AG04450 (cell line): ENCODE results near the gene PRSS53. TPM values are rescaled to one million over a fixed set of nuclear protein-coding genes. Genes with fewer than 3 reads are reported as not detected.
A peak's percentile ranks its signal among the peaks of the same experiment; 100 is the strongest.
"Not testable (repeated sequence)": the region's sequence is repeated elsewhere in the genome, so short reads cannot be mapped to it uniquely, and the experiment has no call there.

ENCODE experiments used
- CTCF ChIA-PET: fragments of 300-600, 350-600 bp; formaldehyde crosslinking; extraction: SDS; loops from one replicate; lab custom pipeline; 2022; ENCODE audit warnings: antibody characterized with exemption, inconsistent platforms; lab: Charles Lee
- POLR2A ChIA-PET: fragments of 350-600 bp; formaldehyde crosslinking; extraction: SDS; loops from one replicate; lab custom pipeline; 2021; ENCODE audit warnings: antibody characterized with exemption, inconsistent platforms; lab: Yijun Ruan, JAX
- DNase-seq: peaks from one replicate; pipeline ENCODE4 v3.0.0-alpha.2; 2011; ENCODE audit warnings: low read depth, low spot score
- H3K27ac ChIP-seq: one replicate; pipeline ENCODE4 v1.5.1; 2012; ENCODE audit warnings: low read depth, low read length, control low read depth
- H3K27me3 ChIP-seq: one replicate; pipeline ENCODE4 v1.6.0; 2012; ENCODE audit warnings: low read length; ENCODE audit not compliant: control insufficient read depth, insufficient read depth
- H3K4me3 ChIP-seq: 2 replicates; pipeline ENCODE4 v1.5.1; 2011; ENCODE audit warnings: mild to moderate bottlenecking, low read depth, low read length, control low read depth
- H3K9me3 ChIP-seq: 2 replicates; pipeline ENCODE4 v1.5.1; 2012; ENCODE audit warnings: low read length; ENCODE audit not compliant: control insufficient read depth, insufficient read depth
- polyA plus RNA-seq: library from polyadenylated mRNA; depleted of rRNA; stranded (reverse); fragments of >200 nt; gene quantifications from 2 replicates; pipeline ENCODE4 v1.2.3, GENCODE V29; 2011
- TF ChIP-seq, protein P1 (sequence below): IDR thresholded peaks from 2 replicates; pipeline ENCODE4 v1.5.1; 2011; ENCODE audit warnings: low read depth, low read length, control low read depth, inconsistent platforms

PRSS53 gene
- polyA plus RNA-seq, 1 experiment = 0.79 TPM

DNA sequence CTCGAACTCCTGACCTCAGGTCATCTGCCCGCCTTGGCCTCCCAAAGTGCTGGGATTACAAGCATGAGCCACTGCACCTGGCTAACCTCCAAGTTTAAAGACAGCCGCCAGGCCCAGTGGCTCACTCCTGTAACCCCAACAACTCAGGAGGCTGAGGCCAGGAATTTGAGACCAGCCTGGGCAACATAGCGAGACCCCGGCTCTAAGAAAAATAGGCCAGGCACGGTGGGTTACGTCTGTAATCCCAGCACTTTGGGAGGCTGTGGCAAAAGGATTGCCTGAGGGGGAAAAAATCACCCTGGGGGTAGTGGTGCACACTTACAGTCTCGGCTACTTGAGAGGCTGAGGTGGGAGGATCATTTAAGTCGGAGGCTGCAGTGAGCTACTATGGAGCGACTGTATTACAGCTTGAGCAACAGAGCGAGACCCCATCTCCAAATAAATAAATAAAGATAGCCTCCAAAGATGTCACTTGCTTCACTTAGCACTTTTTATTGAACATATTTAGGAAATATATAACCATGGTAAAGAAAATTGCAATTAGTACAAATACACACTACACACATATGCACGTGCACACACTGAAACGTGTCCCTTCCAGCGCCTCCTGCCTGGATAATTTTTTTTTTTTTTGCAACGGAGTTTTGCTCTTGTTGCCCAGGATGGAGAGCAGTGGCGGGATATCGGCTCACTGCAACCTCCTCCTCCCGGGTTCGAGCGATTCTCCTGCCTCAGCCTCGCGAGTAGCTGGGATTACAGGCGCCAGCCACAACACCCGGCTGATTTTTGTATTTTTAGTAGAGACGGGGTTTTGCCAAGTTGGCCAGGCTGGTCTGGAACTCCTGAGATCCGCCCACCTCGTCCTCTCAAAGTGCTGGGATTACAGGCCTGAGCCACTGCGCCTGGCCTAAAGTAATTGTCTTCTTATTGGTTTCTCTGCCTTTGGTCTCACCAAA lies 18.0 kb upstream of the PRSS53 start:
- no peaks in the 10 kb centered on the region for H3K27me3 ChIP-seq
- no peak overlapping the region for H3K27ac ChIP-seq
- CTCF ChIA-PET = interaction anchor here (2.2 kb wide), 1 partner anchor 35 kb away, joined by 6 read pairs; no protein-coding TSS in a partner anchor
- no peak overlapping the region for H3K4me3 ChIP-seq
- POLR2A ChIA-PET = interaction anchor here (1.3 kb wide), 1 partner anchor 11 kb away, joined by 3 read pairs; the partner anchor contains the start of gene KAT8
- TF ChIP-seq, protein P1, sequence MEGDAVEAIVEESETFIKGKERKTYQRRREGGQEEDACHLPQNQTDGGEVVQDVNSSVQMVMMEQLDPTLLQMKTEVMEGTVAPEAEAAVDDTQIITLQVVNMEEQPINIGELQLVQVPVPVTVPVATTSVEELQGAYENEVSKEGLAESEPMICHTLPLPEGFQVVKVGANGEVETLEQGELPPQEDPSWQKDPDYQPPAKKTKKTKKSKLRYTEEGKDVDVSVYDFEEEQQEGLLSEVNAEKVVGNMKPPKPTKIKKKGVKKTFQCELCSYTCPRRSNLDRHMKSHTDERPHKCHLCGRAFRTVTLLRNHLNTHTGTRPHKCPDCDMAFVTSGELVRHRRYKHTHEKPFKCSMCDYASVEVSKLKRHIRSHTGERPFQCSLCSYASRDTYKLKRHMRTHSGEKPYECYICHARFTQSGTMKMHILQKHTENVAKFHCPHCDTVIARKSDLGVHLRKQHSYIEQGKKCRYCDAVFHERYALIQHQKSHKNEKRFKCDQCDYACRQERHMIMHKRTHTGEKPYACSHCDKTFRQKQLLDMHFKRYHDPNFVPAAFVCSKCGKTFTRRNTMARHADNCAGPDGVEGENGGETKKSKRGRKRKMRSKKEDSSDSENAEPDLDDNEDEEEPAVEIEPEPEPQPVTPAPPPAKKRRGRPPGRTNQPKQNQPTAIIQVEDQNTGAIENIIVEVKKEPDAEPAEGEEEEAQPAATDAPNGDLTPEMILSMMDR = no peak
- H3K9me3 ChIP-seq = no peaks in the 10 kb centered on the region
- DNase-seq = no peak

DNA sequence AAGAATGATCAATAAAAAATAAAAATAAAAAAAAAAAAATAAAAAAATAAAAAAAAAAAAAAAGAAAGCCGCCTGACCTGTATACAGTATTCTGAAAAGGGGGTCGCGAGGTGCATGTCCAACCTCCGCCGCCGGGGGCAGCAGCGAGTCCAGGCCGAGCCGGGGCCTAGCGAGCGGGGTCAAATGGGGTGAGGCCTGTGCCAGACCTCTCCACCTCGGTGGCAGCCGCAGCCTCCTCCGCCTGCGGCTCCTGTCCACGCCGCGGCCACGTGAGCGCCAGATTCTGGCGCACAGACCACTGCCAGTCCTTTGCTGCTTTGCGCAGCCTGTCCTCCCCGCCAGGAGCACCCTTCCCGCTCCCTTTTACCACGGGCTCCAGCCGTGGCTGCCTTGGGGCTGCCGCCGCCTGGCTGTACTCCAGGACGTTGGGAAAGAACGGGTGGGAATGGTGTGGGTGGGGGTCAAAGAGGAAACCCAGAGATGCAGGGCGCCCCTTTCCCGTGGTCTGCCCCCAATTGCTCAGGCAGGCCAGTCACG lies 17.0 kb upstream of the PRSS53 start:
- POLR2A ChIA-PET = no interaction called here
- Histone ChIP-seq H3K27me3 (no peaks in the 10 kb centered on the region), H3K9me3 (no peaks in the 10 kb centered on the region), H3K27ac (no peak overlapping the region), H3K4me3 (no peak overlapping the region)
- CTCF ChIA-PET = no interaction called here
- TF ChIP-seq, protein P1 = peak; percentile 81
- DNase-seq = no peak

DNA sequence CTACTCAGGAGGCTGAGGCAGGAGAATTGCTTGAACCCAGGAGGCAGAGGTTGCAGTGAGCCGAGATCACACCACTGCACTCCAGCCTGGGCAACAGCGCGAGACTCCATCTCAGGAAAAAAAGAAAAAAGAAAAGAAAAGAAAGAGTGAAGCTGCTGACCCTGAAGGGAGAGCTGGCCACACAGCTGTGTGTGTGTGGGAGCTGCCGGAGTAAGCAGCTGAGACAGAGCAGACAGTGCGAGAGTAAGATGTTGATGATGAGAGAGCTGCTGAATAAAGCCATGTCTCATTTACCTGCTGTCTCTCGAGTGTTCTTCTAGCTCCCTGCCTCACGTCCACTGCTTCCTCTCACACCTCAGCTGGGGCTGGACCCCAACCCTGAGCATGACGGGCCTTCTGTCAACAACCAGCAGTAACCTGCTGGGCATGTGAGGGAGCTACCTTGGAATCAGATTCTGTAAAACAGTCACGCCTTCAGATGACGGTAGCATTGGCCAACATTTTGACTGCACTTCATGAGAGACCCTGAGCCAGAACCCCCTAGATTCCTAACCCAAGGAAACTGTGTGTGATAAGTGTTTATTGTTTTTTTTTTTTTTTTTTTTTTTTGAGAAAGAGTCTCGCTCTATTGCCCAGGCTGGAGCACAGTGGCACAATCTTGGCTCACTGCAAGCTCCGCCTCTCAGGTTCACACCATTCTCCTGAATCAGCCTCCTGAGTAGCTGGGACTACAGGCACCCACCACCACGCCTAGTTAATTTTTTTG lies 12.3 kb upstream of the PRSS53 start:
- not testable (repeated sequence) for H3K27me3 ChIP-seq, H3K9me3 ChIP-seq, H3K4me3 ChIP-seq, H3K27ac ChIP-seq, DNase-seq
- ChIA-PET POLR2A (interaction anchor here (0.6 to 2.2 kb wide), 3 partner anchors 16 to 79 kb away, joined by 3 to 12 read pairs (median 5); partner anchors contain the start of genes FUS and KAT8), CTCF (interaction anchor here (0.6 to 1.3 kb wide), 3 partner anchors 14 to 161 kb away, joined by 3 to 6 read pairs (median 4); no protein-coding TSS in a partner anchor)

DNA sequence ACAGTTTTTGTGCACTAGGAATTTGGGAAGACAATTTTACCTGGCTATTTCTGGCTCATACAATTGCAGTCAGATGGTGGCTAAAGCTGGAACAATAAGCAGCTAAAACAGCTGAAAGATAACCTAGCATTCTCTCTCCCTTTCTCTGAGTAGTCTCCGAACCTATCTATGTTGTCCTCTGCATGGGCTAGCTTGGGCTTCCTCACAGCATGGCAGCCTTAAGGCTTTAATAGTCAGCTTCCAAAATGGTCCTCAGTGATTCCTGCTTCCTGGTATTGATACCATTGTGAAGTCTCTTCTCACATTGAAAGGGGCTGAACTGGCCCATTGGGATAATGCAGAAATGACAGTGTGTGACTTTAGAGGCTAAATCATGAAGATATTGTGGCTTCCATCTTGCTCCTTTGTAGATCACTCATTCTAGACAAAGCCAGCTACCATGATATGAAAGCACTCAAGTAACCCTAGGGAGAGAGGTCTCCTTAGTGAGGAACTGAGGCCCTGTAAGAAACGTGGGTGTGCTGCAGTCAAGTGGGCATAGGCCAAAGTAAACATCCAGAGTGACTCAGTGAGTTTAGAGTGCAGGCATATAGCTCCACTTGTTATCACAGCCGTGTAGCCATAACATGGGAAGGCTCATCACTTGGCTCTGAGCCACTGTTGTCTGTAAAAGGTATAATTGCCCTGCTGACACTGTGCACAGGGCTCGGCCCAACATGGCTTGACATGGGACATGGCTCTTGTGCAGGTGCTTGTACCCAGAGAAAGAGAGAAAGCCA lies 11.3 kb upstream of the PRSS53 start:
- Histone ChIP-seq H3K4me3 (no peak overlapping the region), H3K9me3 (peaks cover 4% of the 10 kb centered on the region; the same call in 1 of the 2 replicates), H3K27me3 (no peaks in the 10 kb centered on the region), H3K27ac (no peak overlapping the region)
- POLR2A ChIA-PET = interaction anchor here (0.6 to 2.5 kb wide), 3 partner anchors 17 to 80 kb away, joined by 9 to 12 read pairs (median 11); partner anchors contain the start of genes FUS and KAT8
- TF ChIP-seq, protein P1 = no peak
- CTCF ChIA-PET = interaction anchor here (1.3 kb wide), 1 partner anchor 42 kb away, joined by 6 read pairs; no protein-coding TSS in a partner anchor
- no peak for DNase-seq
